Activated CD8-positive, alpha-beta T cell treated with anti-CD3 and anti-CD28 coated beads, Interleukin-2, amount 10 ng/mL, durations not matched to agents 7 days and 5 days (primary cell): ENCODE data around the gene PLIN4. TPM values are rescaled to one million over a fixed set of nuclear protein-coding genes. Genes with fewer than 3 reads are reported as not detected.
A peak's percentile ranks its signal among the peaks of the same experiment; 100 is the strongest.
"Not testable (repeated sequence)": the region's sequence is repeated elsewhere in the genome, so short reads cannot be mapped to it uniquely, and the experiment has no call there.

Source experiments
- ATAC-seq: fragments of 150-1000 bp; cut with Tn5 transposase; one replicate; pipeline ENCODE4 v1.10.0; 2021; ENCODE audit warnings: moderate library complexity
- CTCF ChIA-PET: fragments of 350-600 bp; sonication (Branson Sonifier 250); formaldehyde crosslinking; loops from one replicate; lab custom pipeline; 2021; ENCODE audit warnings: antibody characterized with exemption; lab: Charles Lee
- POLR2A ChIA-PET: fragments of 350-600 bp; sonication (Branson Sonifier 250); formaldehyde crosslinking; loops from one replicate; lab custom pipeline; 2021; ENCODE audit warnings: antibody characterized with exemption; lab: Charles Lee
- DNase-seq: peaks from one replicate; pipeline ENCODE4 v3.0.0-alpha.2; 2020
- H3K27ac Mint-ChIP-seq: one replicate; pipeline ENCODE4 v1.8.0; 2021; ENCODE audit warnings: mild to moderate bottlenecking, mixed read lengths
- H3K27me3 Mint-ChIP-seq: one replicate; pipeline ENCODE4 v1.8.0; 2021; ENCODE audit warnings: low read depth, mixed read lengths
- H3K36me3 Mint-ChIP-seq: one replicate; pipeline ENCODE4 v1.8.0; 2021; ENCODE audit warnings: low read depth, mixed read lengths
- H3K4me1 Mint-ChIP-seq: one replicate; pipeline ENCODE4 v1.8.0; 2021; ENCODE audit warnings: low read depth, mixed read lengths
- H3K4me3 Mint-ChIP-seq: one replicate; pipeline ENCODE4 v1.8.0; 2021; ENCODE audit warnings: mild to moderate bottlenecking, mixed read lengths
- H3K9me3 Mint-ChIP-seq: one replicate; pipeline ENCODE4 v1.8.0; 2022; ENCODE audit warnings: mixed read lengths; ENCODE audit not compliant: insufficient read depth
- total RNA-seq, 2 experiments: library from RNA; stranded (reverse); gene quantifications; one replicate each; pipeline ENCODE4 v1.2.3, GENCODE V29; 2021

Gene PLIN4
- total RNA-seq, 2 experiments from 2014 or later, result not detected

DNA sequence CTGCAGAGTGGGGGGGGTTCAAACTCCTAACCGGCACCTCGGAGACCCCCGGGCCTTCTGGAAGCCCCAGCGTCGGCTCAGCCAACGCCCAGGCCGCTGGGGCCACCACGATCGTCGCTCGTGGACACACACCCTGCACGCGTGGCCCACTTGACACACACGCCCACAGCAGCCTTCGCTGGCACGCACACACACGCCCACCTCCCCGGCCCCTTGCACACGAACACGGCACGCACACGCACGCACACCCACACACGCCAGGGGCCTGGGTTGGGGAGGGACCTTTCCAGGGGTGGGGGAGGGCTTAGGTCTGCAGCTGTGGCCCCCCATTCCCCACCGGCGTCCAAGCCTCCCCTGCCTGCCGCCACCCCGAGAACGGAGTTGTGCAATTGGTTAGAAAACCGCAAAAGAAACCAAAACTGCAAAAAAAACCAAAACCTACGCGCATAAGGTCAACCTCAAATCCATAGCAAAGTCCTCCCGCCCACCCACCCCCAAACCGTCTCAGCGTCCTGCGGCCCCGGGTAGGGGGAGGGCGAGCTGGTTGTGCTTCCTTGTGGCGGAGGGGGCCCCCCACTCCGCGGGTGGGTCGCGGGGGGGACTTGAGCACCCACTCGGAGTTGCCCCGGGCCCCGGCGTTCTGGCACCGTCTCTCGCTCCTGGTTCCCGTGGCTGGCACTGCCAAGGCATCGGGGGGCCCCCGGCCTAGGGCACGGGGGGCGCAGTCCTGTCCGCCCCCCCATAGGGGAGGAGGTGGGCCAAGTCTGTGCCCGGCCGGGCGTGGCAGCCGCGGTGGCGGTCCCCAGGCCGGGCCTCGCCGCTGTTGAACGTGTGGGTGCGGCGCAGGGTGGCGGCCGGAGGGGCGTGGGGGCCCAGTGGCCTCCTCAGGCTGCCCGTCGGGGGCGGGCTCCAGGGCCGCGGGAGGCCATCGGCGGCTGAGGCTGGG, 24.9 kb upstream of the PLIN4 start:
- peaks cover 3% of the 10 kb centered on the region for H3K9me3 Mint-ChIP-seq
- peaks cover 7% of the 10 kb centered on the region for H3K4me1 Mint-ChIP-seq
- H3K36me3 Mint-ChIP-seq, result peaks cover 2% of the 10 kb centered on the region
- CTCF ChIA-PET, result no interaction called here
- H3K27ac Mint-ChIP-seq, result no peak overlapping the region
- no peaks in the 10 kb centered on the region for H3K27me3 Mint-ChIP-seq
- no peak for DNase-seq
- POLR2A ChIA-PET, result no interaction called here
- H3K4me3 Mint-ChIP-seq, result no peak overlapping the region
- no peak for ATAC-seq

DNA sequence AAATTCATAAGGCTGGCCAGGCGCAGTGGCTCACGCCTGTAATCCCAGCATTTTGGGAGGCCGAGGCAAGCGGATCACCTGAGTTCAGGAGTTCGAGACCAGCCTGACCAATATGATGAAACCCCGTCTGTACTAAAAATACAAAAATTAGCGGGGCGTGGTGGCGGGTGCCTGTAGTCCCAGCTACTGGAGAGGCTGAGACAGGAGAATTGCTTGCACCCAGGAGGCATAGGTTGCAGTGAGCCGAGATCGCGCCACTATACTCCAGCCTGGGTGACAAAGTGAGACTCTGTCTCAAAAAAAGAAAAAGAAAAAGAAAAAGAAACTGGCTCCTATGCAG, 23.5 kb upstream of the PLIN4 start:
- CTCF ChIA-PET, result interaction anchor here (4.0 kb wide), 1 partner anchor 18 kb away, joined by 23 read pairs; no protein-coding TSS in a partner anchor
- not testable (repeated sequence) for H3K27me3 Mint-ChIP-seq, DNase-seq, H3K27ac Mint-ChIP-seq, ATAC-seq, H3K4me3 Mint-ChIP-seq, H3K4me1 Mint-ChIP-seq, H3K36me3 Mint-ChIP-seq, H3K9me3 Mint-ChIP-seq
- POLR2A ChIA-PET, result interaction anchor here (0.6 kb wide), 1 partner anchor 1044 kb away, joined by 3 read pairs; no protein-coding TSS in a partner anchor

DNA sequence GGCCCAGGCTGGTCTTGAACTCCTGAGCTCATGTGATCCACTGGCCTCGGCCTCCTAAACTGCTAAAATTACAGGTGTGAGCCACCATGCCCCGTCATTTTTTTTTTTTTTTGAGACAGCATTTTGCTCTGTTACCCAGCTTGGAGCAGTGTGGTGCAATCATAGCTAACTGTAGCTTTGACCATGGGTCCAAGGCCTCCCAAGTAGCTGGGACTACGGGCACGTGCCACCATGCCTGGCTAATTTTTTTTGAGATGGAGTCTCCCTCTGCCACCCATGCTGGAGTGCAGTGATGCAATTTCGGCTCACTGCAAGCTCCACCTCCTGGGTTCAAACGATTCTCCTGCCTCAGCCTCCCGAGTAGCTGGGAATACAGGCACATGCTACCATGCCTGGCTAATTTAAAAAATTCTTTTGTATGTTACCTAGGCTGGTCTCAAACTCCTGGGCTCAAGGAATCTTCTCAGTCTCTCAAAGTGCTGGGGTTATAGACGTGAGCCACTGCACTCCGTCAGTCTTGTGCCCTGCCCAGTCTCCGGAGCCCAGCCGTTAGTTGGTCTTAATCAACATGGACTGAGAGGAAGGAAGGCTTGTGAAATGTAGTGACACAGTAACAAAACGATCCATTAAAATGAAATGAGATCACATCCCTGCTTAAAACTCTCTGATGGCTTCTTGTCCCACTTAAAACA, 23.0 kb upstream of the PLIN4 start:
- Mint-ChIP-seq H3K36me3 (peaks cover 2% of the 10 kb centered on the region), H3K4me3 (no peak overlapping the region), H3K9me3 (peaks cover 3% of the 10 kb centered on the region), H3K4me1 (peaks cover 7% of the 10 kb centered on the region), H3K27me3 (no peaks in the 10 kb centered on the region), H3K27ac (no peak overlapping the region)
- DNase-seq, result no peak
- POLR2A ChIA-PET, result no interaction called here
- ATAC-seq, result no peak
- CTCF ChIA-PET, result interaction anchor here (1.2 to 4.0 kb wide), 2 partner anchors 17 to 92 kb away, joined by 3 to 23 read pairs; no protein-coding TSS in a partner anchor

DNA sequence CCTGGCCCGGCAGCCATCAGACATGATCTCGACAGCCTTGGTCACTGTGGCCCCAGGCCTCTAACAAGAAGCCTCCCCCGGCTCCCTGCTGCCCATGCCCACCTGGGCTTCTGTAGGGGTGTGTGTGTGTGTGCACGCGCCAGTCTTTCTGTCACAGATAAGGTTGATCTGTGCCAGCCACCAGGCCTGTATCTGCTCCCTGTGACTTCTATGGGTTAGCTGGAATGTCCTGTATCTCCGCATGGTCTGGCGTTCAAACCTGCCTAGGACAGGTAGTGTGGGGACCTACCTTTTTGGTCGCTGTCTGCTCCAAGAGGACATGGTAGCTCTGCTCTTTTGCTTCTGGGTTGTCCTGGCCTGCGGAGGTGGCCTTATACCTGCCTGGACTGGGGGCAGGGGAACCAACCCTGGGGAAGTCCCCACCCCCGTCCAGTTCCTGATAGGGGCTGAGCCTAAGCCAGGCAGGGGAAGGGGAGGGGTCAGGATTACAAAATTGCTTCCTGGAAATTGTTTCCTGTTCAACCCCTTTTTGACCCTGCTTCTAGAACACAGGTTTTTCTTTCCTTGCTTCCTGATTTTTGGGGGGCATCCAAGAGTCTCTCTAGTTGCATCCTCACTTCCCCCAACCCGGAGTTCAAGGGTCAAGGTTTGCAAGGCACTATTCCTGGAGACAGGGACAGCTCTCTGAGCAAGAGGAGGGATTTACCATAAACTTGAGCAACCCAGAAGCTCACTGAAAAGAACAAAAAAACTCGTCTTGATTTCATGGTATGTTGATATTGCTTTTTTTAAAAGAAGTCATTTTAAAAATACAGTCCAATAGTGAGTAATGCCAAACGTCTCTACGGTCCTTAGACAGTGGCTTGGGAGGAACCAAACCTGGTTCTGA, 21.7 kb upstream of the PLIN4 start, which contains the start of gene LRG1:
Gene LRG1, minus strand, starts transcription at position 344 of the 889 bp plus-strand sequence. Its CDS starts 23 bp downstream, at position 321.
- H3K9me3 Mint-ChIP-seq, result peaks cover 3% of the 10 kb centered on the region

DNA sequence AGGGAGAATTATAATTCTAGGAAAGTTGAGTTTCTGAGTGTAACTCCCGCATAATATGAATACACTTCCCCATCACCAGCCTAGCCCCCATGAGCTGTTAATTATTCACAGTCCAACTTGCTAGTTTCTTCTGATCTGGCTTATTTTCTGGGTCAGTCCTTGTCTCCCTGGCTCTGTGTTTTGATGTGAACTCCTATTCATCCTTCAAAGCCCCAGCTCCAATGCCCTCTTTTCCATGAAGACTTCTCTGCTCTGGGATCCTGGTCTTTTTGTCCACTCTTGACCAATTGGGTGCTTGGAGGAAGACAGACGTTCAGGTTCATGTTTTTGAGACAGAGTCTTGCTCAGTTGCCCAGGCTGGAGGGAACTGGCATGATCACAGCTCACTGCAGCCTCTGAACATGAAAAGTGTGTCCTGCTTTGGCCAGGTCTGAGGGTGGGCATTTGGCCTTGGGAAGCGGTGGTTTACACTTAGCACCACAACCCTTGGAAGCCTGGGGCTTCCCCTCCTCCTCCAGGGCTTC, 20.9 kb upstream of the PLIN4 start:
- DNase-seq, result no peak
- Mint-ChIP-seq H3K4me1 (peaks cover 7% of the 10 kb centered on the region), H3K4me3 (no peak overlapping the region), H3K9me3 (peaks cover 3% of the 10 kb centered on the region), H3K36me3 (peaks cover 2% of the 10 kb centered on the region), H3K27me3 (peaks cover 3% of the 10 kb centered on the region), H3K27ac (no peak overlapping the region)
- no peak for ATAC-seq
- ChIA-PET POLR2A (no interaction called here), CTCF (interaction anchor here (4.0 kb wide), 1 partner anchor 15 kb away, joined by 23 read pairs; no protein-coding TSS in a partner anchor)

More for the DNA sequence above, 21.7 kb upstream of the PLIN4 start, which contains the start of gene LRG1:
- Mint-ChIP-seq H3K36me3 (peaks cover 2% of the 10 kb centered on the region), H3K27ac (peak within 1 kb of the TSS; percentile 43), H3K27me3 (no peaks in the 10 kb centered on the region), H3K4me3 (no peak within 1 kb of the TSS), H3K4me1 (peaks cover 7% of the 10 kb centered on the region)
- DNase-seq (no peak), ATAC-seq (no peak)
- ChIA-PET CTCF (interaction anchor here (1.2 to 4.0 kb wide), 2 partner anchors 16 to 94 kb away, joined by 3 to 23 read pairs; no protein-coding TSS in a partner anchor), POLR2A (interaction anchor here (0.6 kb wide), 2 partner anchors 269 to 1041 kb away, joined by 3 read pairs; no protein-coding TSS in a partner anchor)

GRCh38 chr19:4538601-4538954, 20.3 kb upstream of the PLIN4 start:
- POLR2A ChIA-PET, result no interaction called here
- peaks cover 2% of the 10 kb centered on the region for H3K36me3 Mint-ChIP-seq
- no peak overlapping the region for H3K27ac Mint-ChIP-seq
- peaks cover 3% of the 10 kb centered on the region for H3K9me3 Mint-ChIP-seq
- no peak overlapping the region for H3K4me3 Mint-ChIP-seq
- H3K4me1 Mint-ChIP-seq, result peaks cover 7% of the 10 kb centered on the region
- DNase-seq (no peak), ATAC-seq (no peak)
- peaks cover 4% of the 10 kb centered on the region for H3K27me3 Mint-ChIP-seq
- CTCF ChIA-PET, result interaction anchor here (4.0 kb wide), 1 partner anchor 14 kb away, joined by 23 read pairs; no protein-coding TSS in a partner anchor

GRCh38 chr19:4537953-4538600, 19.8 kb upstream of the PLIN4 start:
- DNase-seq (no peak), ATAC-seq (no peak)
- peaks cover 3% of the 10 kb centered on the region for H3K9me3 Mint-ChIP-seq
- H3K27ac Mint-ChIP-seq, result no peak overlapping the region
- peaks cover 7% of the 10 kb centered on the region for H3K4me1 Mint-ChIP-seq
- POLR2A ChIA-PET, result no interaction called here
- H3K36me3 Mint-ChIP-seq, result peaks cover 2% of the 10 kb centered on the region
- CTCF ChIA-PET, result interaction anchor here (4.0 kb wide), 1 partner anchor 14 kb away, joined by 23 read pairs; no protein-coding TSS in a partner anchor
- no peak overlapping the region for H3K4me3 Mint-ChIP-seq
- H3K27me3 Mint-ChIP-seq, result peaks cover 7% of the 10 kb centered on the region

GRCh38 chr19:4536798-4537197, 18.5 kb upstream of the PLIN4 start:
- H3K4me3 Mint-ChIP-seq, result no peak overlapping the region
- H3K36me3 Mint-ChIP-seq, result peaks cover 2% of the 10 kb centered on the region
- H3K27me3 Mint-ChIP-seq, result peaks cover 7% of the 10 kb centered on the region
- no peak overlapping the region for H3K27ac Mint-ChIP-seq
- ChIA-PET POLR2A (no interaction called here), CTCF (interaction anchor here (5.2 kb wide), 1 partner anchor 12 kb away, joined by 39 read pairs; no protein-coding TSS in a partner anchor)
- DNase-seq, result no peak
- H3K4me1 Mint-ChIP-seq, result peaks cover 7% of the 10 kb centered on the region
- no peak for ATAC-seq
- peaks cover 3% of the 10 kb centered on the region for H3K9me3 Mint-ChIP-seq

- DNase-seq (peak; percentile 42), ATAC-seq (peak; percentile 72)
- ChIA-PET CTCF (interaction anchor here (0.9 to 5.2 kb wide), 2 partner anchors 10 to 102 kb away, joined by 4 to 39 read pairs; no protein-coding TSS in a partner anchor), POLR2A (no interaction called here)
- Mint-ChIP-seq H3K36me3 (no peaks in the 10 kb centered on the region), H3K4me3 (no peak within 1 kb of the TSS), H3K9me3 (no peaks in the 10 kb centered on the region), H3K27ac (no peak within 1 kb of the TSS), H3K27me3 (peaks cover 7% of the 10 kb centered on the region), H3K4me1 (peaks cover 3% of the 10 kb centered on the region)
Measured at GRCh38 chr19:4534836-4535658, 16.8 kb upstream of the PLIN4 start, which contains the start of gene PLIN5. Gene PLIN5 (minus strand): TSS chr19:4535224. CDS start chr19:4534074, 1,150 bp downstream.
